Esophagus muscularis mucosa (tissue), 4 donors: ENCODE data around the gene PTPN14. TPM values are rescaled to one million over a fixed set of nuclear protein-coding genes. Genes with fewer than 3 reads are reported as not detected.

Source experiments
- DNase-seq: peaks from one replicate; pipeline ENCODE4 v3.0.0-alpha.2; 2017; ENCODE audit errors: extremely low spot score
- H3K27ac ChIP-seq, 4 donors: fragments of 200-600 bp; sonication (generic); replicated peaks in 1 of 4; 1 replicate in 3 of 4; 2 replicates in 1 of 4; pipeline ENCODE4 v1.5.1; 2016 to 2019; ENCODE audit warnings: mild to moderate bottlenecking in 1 of 4
- H3K27me3 ChIP-seq, 4 donors: fragments of 200-600 bp; sonication (generic); one replicate each; pipeline versions ENCODE4 v1.5.1 to v1.6.0; 2016 to 2019
- H3K36me3 ChIP-seq, 4 donors: fragments of 200-600 bp; sonication (generic); one replicate each; pipeline ENCODE4 v1.5.1; 2016 to 2019
- H3K4me1 ChIP-seq, 4 donors: fragments of 200-600 bp; sonication (generic); one replicate each; pipeline ENCODE4 v1.5.1; 2016 to 2019
- H3K4me3 ChIP-seq, 4 donors: fragments of 200-600 bp; sonication (generic); 1 replicate in 2 of 4; 2 replicates in 2 of 4; pipeline ENCODE4 v1.5.1; 2016 to 2019; ENCODE audit warnings: mild to moderate bottlenecking in 4 of 4, moderate library complexity in 1 of 4
- H3K9me3 ChIP-seq, 4 donors: fragments of 200-600 bp; sonication (generic); 1 replicate in 3 of 4; 2 replicates in 1 of 4; pipeline ENCODE4 v1.5.1; 2016 to 2019
- CTCF ChIP-seq, 3 experiments: fragments of 200-600 bp in 2 of 3; fragments of 450-650 bp in 1 of 3; sonication (generic) in 2 of 3; IDR thresholded peaks; one replicate each; pipeline ENCODE4 v1.5.1; 2017 to 2019; ENCODE audit warnings: antibody characterized with exemption in 3 of 3, mild to moderate bottlenecking in 2 of 3, moderate library complexity in 1 of 3
- EP300 ChIP-seq: sonication (generic); formaldehyde crosslinking; IDR thresholded peaks from one replicate; pipeline ENCODE4 v1.6.1; 2017; ENCODE audit warnings: antibody characterized with exemption
- POLR2A ChIP-seq: fragments of 450-650 bp; IDR thresholded peaks from one replicate; pipeline ENCODE4 v1.6.1; 2017; ENCODE audit warnings: antibody characterized with exemption, moderate library complexity, mild to moderate bottlenecking, low read depth
- POLR2AphosphoS5 ChIP-seq, 2 donors: sonication (generic); formaldehyde crosslinking; IDR thresholded peaks; one replicate each; pipeline ENCODE4 v1.6.1; 2017; ENCODE audit warnings: antibody characterized with exemption in 2 of 2
- WGBS: methylation state at CpG from one replicate; pipeline ENCODE4 v1.1.5; 2018; 5-methylcytosine and 5-hydroxymethylcytosine counted together
- intact Hi-C: fragments of 100-400 bp; cut with DNase I; formaldehyde crosslinking; loops from one replicate; pipeline ENCODE4 v1.15.1; 2023
- total RNA-seq, 4 donors: library from RNA; depleted of rRNA; stranded (reverse); fragments of >200 nt; gene quantifications; one replicate each; pipeline versions ENCODE4 v1.1.0 to v1.2.1, GENCODE V29; 2016

PTPN14 gene
- total RNA-seq, 4 donors from 2014 or later: 48.5 to 108 (median 69.1) TPM

GRCh38 chr1:214342525-214342924, 208.9 kb downstream of the PTPN14 start:
- DNase-seq: no peak
- TF ChIP-seq POLR2A: no peak
- no peak for TF ChIP-seq POLR2AphosphoS5 (IDR thresholded peaks at IDR 0.05)
- no peak for TF ChIP-seq EP300
- TF ChIP-seq CTCF (IDR thresholded peaks at IDR 0.05): no peak
- H3K27me3 ChIP-seq: no peaks in the 10 kb centered on the region
- no peak overlapping the region for H3K4me3 ChIP-seq
- peaks cover 10 to 16% (median 14%) of the 10 kb centered on the region in 4 donors for H3K4me1 ChIP-seq
- H3K27ac ChIP-seq: no peak overlapping the region
- H3K36me3 ChIP-seq: peaks cover 0 to 28% (median 11%) of the 10 kb centered on the region in 4 donors
- no peaks in the 10 kb centered on the region for H3K9me3 ChIP-seq
- intact Hi-C loops: no loop called here

- Histone ChIP-seq H3K36me3 (peaks cover 0 to 24% (median 9%) of the 10 kb centered on the region in 4 donors), H3K4me3 (no peak overlapping the region), H3K9me3 (no peaks in the 10 kb centered on the region), H3K27ac (no peak overlapping the region), H3K27me3 (no peaks in the 10 kb centered on the region), H3K4me1 (peaks cover 15 to 21% (median 20%) of the 10 kb centered on the region in 4 donors)
- 91% methylated on average over 3 of the region's 3 CpGs for WGBS
- DNase-seq: no peak
- TF ChIP-seq CTCF (IDR thresholded peaks at IDR 0.05) (no peak), POLR2AphosphoS5 (IDR thresholded peaks at IDR 0.05) (no peak), POLR2A (no peak), EP300 (no peak)
- intact Hi-C loops: no loop called here
Measured at GRCh38 chr1:214341932-214342331, 209.5 kb downstream of the PTPN14 start.

GRCh38 chr1:214341459-214341858, 209.9 kb downstream of the PTPN14 start:
- Histone ChIP-seq H3K27ac (no peak overlapping the region), H3K9me3 (no peaks in the 10 kb centered on the region), H3K4me3 (no peak overlapping the region), H3K36me3 (peaks cover 0 to 26% (median 9%) of the 10 kb centered on the region in 4 donors), H3K4me1 (peaks cover 19 to 25% (median 23%) of the 10 kb centered on the region in 4 donors), H3K27me3 (no peaks in the 10 kb centered on the region)
- TF ChIP-seq CTCF (IDR thresholded peaks at IDR 0.05): no peak
- no peak for TF ChIP-seq POLR2A
- no peak for TF ChIP-seq EP300
- no peak for TF ChIP-seq POLR2AphosphoS5 (IDR thresholded peaks at IDR 0.05)
- WGBS: 87% methylated on average over 3 of the region's 3 CpGs
- intact Hi-C loops: no loop called here
- DNase-seq: no peak

GRCh38 chr1:214338212-214338611, 213.2 kb downstream of the PTPN14 start:
- WGBS: 35% methylated on average over 4 of the region's 4 CpGs
- Histone ChIP-seq H3K27ac (peak overlapping the region; percentile 78 to 85 (median 80)), H3K9me3 (no peaks in the 10 kb centered on the region), H3K4me3 (peak overlapping the region in 1 of 4 donors; percentile 1), H3K27me3 (no peaks in the 10 kb centered on the region), H3K36me3 (peaks cover 0 to 21% (median 2%) of the 10 kb centered on the region in 4 donors), H3K4me1 (peaks cover 23 to 37% (median 31%) of the 10 kb centered on the region in 4 donors)
- DNase-seq: no peak
- TF ChIP-seq CTCF (IDR thresholded peaks at IDR 0.05) (no peak), POLR2A (no peak), POLR2AphosphoS5 (IDR thresholded peaks at IDR 0.05) (no peak), EP300 (no peak)
- intact Hi-C loops: loop anchor here (5.0 to 10.0 kb wide), 2 partner anchors 39 to 217 kb away; partner anchors contain the start of gene PTPN14

- 25% methylated on average over 6 of the region's 6 CpGs for WGBS
- H3K27ac ChIP-seq: peak overlapping the region; percentile 78 to 85 (median 80)
- intact Hi-C loops: loop anchor here (5.0 to 10.0 kb wide), 2 partner anchors 40 to 217 kb away; partner anchors contain the start of gene PTPN14
Measured at GRCh38 chr1:214337511-214337910, 213.9 kb downstream of the PTPN14 start.

More at GRCh38 chr1:214337511-214337910, 213.9 kb downstream of the PTPN14 start:
- TF ChIP-seq POLR2AphosphoS5 (IDR thresholded peaks at IDR 0.05): peak in 1 of 2 donors; percentile 56
- TF ChIP-seq POLR2A: no peak
- TF ChIP-seq CTCF (IDR thresholded peaks at IDR 0.05): no peak
- TF ChIP-seq EP300: no peak
- no peaks in the 10 kb centered on the region for H3K9me3 ChIP-seq
- H3K27me3 ChIP-seq: no peaks in the 10 kb centered on the region
- DNase-seq: no peak
- H3K36me3 ChIP-seq: peaks cover 0 to 26% (median 2%) of the 10 kb centered on the region in 4 donors
- peaks cover 25 to 40% (median 36%) of the 10 kb centered on the region in 4 donors for H3K4me1 ChIP-seq
- H3K4me3 ChIP-seq: peak overlapping the region in 2 of 4 donors; percentile 4 to 17
